ENCODE results near the gene ATP13A5.

- TF ChIP-seq POLR2A (IDR thresholded peaks at IDR 0.05; ENCODE audit: extremely low read depth, insufficient read length), result no peak
- TF ChIP-seq, protein P1, sequence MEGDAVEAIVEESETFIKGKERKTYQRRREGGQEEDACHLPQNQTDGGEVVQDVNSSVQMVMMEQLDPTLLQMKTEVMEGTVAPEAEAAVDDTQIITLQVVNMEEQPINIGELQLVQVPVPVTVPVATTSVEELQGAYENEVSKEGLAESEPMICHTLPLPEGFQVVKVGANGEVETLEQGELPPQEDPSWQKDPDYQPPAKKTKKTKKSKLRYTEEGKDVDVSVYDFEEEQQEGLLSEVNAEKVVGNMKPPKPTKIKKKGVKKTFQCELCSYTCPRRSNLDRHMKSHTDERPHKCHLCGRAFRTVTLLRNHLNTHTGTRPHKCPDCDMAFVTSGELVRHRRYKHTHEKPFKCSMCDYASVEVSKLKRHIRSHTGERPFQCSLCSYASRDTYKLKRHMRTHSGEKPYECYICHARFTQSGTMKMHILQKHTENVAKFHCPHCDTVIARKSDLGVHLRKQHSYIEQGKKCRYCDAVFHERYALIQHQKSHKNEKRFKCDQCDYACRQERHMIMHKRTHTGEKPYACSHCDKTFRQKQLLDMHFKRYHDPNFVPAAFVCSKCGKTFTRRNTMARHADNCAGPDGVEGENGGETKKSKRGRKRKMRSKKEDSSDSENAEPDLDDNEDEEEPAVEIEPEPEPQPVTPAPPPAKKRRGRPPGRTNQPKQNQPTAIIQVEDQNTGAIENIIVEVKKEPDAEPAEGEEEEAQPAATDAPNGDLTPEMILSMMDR (IDR thresholded peaks at IDR 0.05; ENCODE audit: low read depth, low read length), result no peak
- TF ChIP-seq, protein P2, sequence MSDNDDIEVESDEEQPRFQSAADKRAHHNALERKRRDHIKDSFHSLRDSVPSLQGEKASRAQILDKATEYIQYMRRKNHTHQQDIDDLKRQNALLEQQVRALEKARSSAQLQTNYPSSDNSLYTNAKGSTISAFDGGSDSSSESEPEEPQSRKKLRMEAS (IDR thresholded peaks at IDR 0.05; ENCODE audit: low read depth, low read length), result no peak
- TF ChIP-seq MYC (IDR thresholded peaks at IDR 0.05; ENCODE audit: low read depth, low read length), result no peak
Measured at GRCh38 chr3:193387596-193387995, 9.0 kb upstream of the ATP13A5 start.
